ENCODE data around the gene INTS1. TPM values are rescaled to one million over a fixed set of nuclear protein-coding genes. Genes with fewer than 3 reads are reported as not detected.
A peak's percentile ranks its signal among the peaks of the same experiment; 100 is the strongest.

The INTS1 gene
- total and polyA plus RNA-seq, 3 experiments from 2014 or later, result 26.1 to 111 (median 96.6) TPM

GRCh38 chr7:1548438-1548831 is 44.2 kb upstream of the INTS1 start:
- POLR2A ChIA-PET, result no interaction called here
- no peak overlapping the region for H3K27ac ChIP-seq (ENCODE audit: low read depth, low read length)
- Mint-ChIP-seq H3K27ac (no peak overlapping the region), H3K4me3 (no peak overlapping the region), H3K27me3 (peaks cover 0 to 2% of the 10 kb centered on the region in 2 donors), H3K9me3 (no peaks in the 10 kb centered on the region), H3K4me1 (no peaks in the 10 kb centered on the region), H3K36me3 (peaks cover 0 to 4% (median 0%) of the 10 kb centered on the region in 3 donors)
- DNase-seq, result no peak
- no peaks in the 10 kb centered on the region for H3K9me3 ChIP-seq (ENCODE audit: low read length)
- H3K4me3 ChIP-seq (ENCODE audit: low read length), result no peak overlapping the region
- H3K27me3 ChIP-seq (ENCODE audit: insufficient read depth, low read length, poor library complexity, severe bottlenecking), result no peaks in the 10 kb centered on the region
- CTCF ChIA-PET, result interaction anchor here (1.9 kb wide), 1 partner anchor 14 kb away, joined by 5 read pairs; no protein-coding TSS in a partner anchor
- no peaks in the 10 kb centered on the region for H3K4me1 ChIP-seq (ENCODE audit: insufficient read depth, low read length)
- no peaks in the 10 kb centered on the region for H3K36me3 ChIP-seq (ENCODE audit: insufficient read depth, low read length)

- peaks cover 0 to 2% of the 10 kb centered on the region in 2 donors for H3K27me3 Mint-ChIP-seq
- POLR2A ChIA-PET, result no interaction called here
- Histone ChIP-seq H3K9me3 (ENCODE audit: low read length) (no peaks in the 10 kb centered on the region), H3K27me3 (ENCODE audit: insufficient read depth, low read length, poor library complexity, severe bottlenecking) (no peaks in the 10 kb centered on the region), H3K27ac (ENCODE audit: low read depth, low read length) (no peak overlapping the region), H3K36me3 (ENCODE audit: insufficient read depth, low read length) (no peaks in the 10 kb centered on the region), H3K4me1 (ENCODE audit: insufficient read depth, low read length) (no peaks in the 10 kb centered on the region), H3K4me3 (ENCODE audit: low read length) (no peak overlapping the region)
- no peak overlapping the region for H3K27ac Mint-ChIP-seq
- DNase-seq, result no peak
- no peaks in the 10 kb centered on the region for H3K4me1 Mint-ChIP-seq
- H3K36me3 Mint-ChIP-seq, result peaks cover 0 to 7% (median 0%) of the 10 kb centered on the region in 3 donors
- H3K9me3 Mint-ChIP-seq, result no peaks in the 10 kb centered on the region
- CTCF ChIA-PET, result interaction anchor here (1.9 kb wide), 1 partner anchor 15 kb away, joined by 5 read pairs; no protein-coding TSS in a partner anchor
- H3K4me3 Mint-ChIP-seq, result no peak overlapping the region
Observed at GRCh38 chr7:1547777-1548437, 43.7 kb upstream of the INTS1 start.

GRCh38 chr7:1546909-1547776 is 43.0 kb upstream of the INTS1 start:
- H3K4me1 ChIP-seq (ENCODE audit: insufficient read depth, low read length), result no peaks in the 10 kb centered on the region
- H3K27ac ChIP-seq (ENCODE audit: low read depth, low read length), result no peak overlapping the region
- H3K27me3 ChIP-seq (ENCODE audit: insufficient read depth, low read length, poor library complexity, severe bottlenecking), result no peaks in the 10 kb centered on the region
- no peaks in the 10 kb centered on the region for H3K36me3 ChIP-seq (ENCODE audit: insufficient read depth, low read length)
- no peaks in the 10 kb centered on the region for H3K4me1 Mint-ChIP-seq
- ChIA-PET POLR2A (no interaction called here), CTCF (no interaction called here)
- H3K4me3 Mint-ChIP-seq, result no peak overlapping the region
- H3K27ac Mint-ChIP-seq, result no peak overlapping the region
- H3K4me3 ChIP-seq (ENCODE audit: low read length), result no peak overlapping the region
- no peaks in the 10 kb centered on the region for H3K9me3 Mint-ChIP-seq
- H3K9me3 ChIP-seq (ENCODE audit: low read length), result no peaks in the 10 kb centered on the region
- no peak for DNase-seq
- peaks cover 0 to 15% (median 0%) of the 10 kb centered on the region in 3 donors for H3K36me3 Mint-ChIP-seq
- no peaks in the 10 kb centered on the region for H3K27me3 Mint-ChIP-seq

- no peak for DNase-seq
- CTCF ChIA-PET, result interaction anchor here (1.3 kb wide), 1 partner anchor 10 kb away, joined by 3 read pairs; the partner anchor contains the start of gene TMEM184A
Observed at GRCh38 chr7:1546274-1546908, 42.2 kb upstream of the INTS1 start.

GRCh38 chr7:1545417-1546246 is 41.4 kb upstream of the INTS1 start:
- Mint-ChIP-seq H3K36me3 (peaks cover 0 to 28% (median 0%) of the 10 kb centered on the region in 3 donors), H3K27ac (peak overlapping the region in 1 of 8 donors; percentile 38), H3K4me1 (no peaks in the 10 kb centered on the region), H3K9me3 (no peaks in the 10 kb centered on the region), H3K27me3 (no peaks in the 10 kb centered on the region), H3K4me3 (peak overlapping the region in 1 of 7 donors; percentile 74)
- DNase-seq, result no peak
- Histone ChIP-seq H3K9me3 (ENCODE audit: low read length) (no peaks in the 10 kb centered on the region), H3K27me3 (ENCODE audit: insufficient read depth, low read length, poor library complexity, severe bottlenecking) (no peaks in the 10 kb centered on the region), H3K27ac (ENCODE audit: low read depth, low read length) (no peak overlapping the region), H3K4me1 (ENCODE audit: insufficient read depth, low read length) (no peaks in the 10 kb centered on the region), H3K4me3 (ENCODE audit: low read length) (no peak overlapping the region), H3K36me3 (ENCODE audit: insufficient read depth, low read length) (no peaks in the 10 kb centered on the region)
- POLR2A ChIA-PET, result no interaction called here
- CTCF ChIA-PET, result interaction anchor here (0.8 to 1.3 kb wide), 2 partner anchors 11 kb away, joined by 3 read pairs; partner anchors contain the start of gene TMEM184A

More at GRCh38 chr7:1546274-1546908, 42.2 kb upstream of the INTS1 start:
- Mint-ChIP-seq H3K27me3 (no peaks in the 10 kb centered on the region), H3K9me3 (no peaks in the 10 kb centered on the region), H3K36me3 (peaks cover 0 to 21% (median 0%) of the 10 kb centered on the region in 3 donors), H3K4me3 (no peak overlapping the region), H3K4me1 (no peaks in the 10 kb centered on the region), H3K27ac (no peak overlapping the region)
- POLR2A ChIA-PET, result no interaction called here
- no peaks in the 10 kb centered on the region for H3K36me3 ChIP-seq (ENCODE audit: insufficient read depth, low read length)
- no peaks in the 10 kb centered on the region for H3K4me1 ChIP-seq (ENCODE audit: insufficient read depth, low read length)
- no peaks in the 10 kb centered on the region for H3K27me3 ChIP-seq (ENCODE audit: insufficient read depth, low read length, poor library complexity, severe bottlenecking)
- H3K27ac ChIP-seq (ENCODE audit: low read depth, low read length), result no peak overlapping the region
- no peak overlapping the region for H3K4me3 ChIP-seq (ENCODE audit: low read length)
- no peaks in the 10 kb centered on the region for H3K9me3 ChIP-seq (ENCODE audit: low read length)

- H3K4me1 Mint-ChIP-seq, result no peaks in the 10 kb centered on the region
- peaks cover 0 to 32% (median 0%) of the 10 kb centered on the region in 3 donors for H3K36me3 Mint-ChIP-seq
- Histone ChIP-seq H3K4me3 (ENCODE audit: low read length) (no peak overlapping the region), H3K27ac (ENCODE audit: low read depth, low read length) (no peak overlapping the region), H3K27me3 (ENCODE audit: insufficient read depth, low read length, poor library complexity, severe bottlenecking) (no peaks in the 10 kb centered on the region), H3K9me3 (ENCODE audit: low read length) (no peaks in the 10 kb centered on the region), H3K36me3 (ENCODE audit: insufficient read depth, low read length) (no peaks in the 10 kb centered on the region), H3K4me1 (ENCODE audit: insufficient read depth, low read length) (no peaks in the 10 kb centered on the region)
- H3K9me3 Mint-ChIP-seq, result no peaks in the 10 kb centered on the region
- peak overlapping the region in 2 of 8 donors; percentile 27 to 29 for H3K27ac Mint-ChIP-seq
- H3K4me3 Mint-ChIP-seq, result no peak overlapping the region
- no peak for DNase-seq
- H3K27me3 Mint-ChIP-seq, result no peaks in the 10 kb centered on the region
- ChIA-PET CTCF (interaction anchor here (0.8 to 1.3 kb wide), 2 partner anchors 10 to 12 kb away, joined by 3 read pairs; partner anchors contain the start of gene TMEM184A), POLR2A (no interaction called here)
Observed at GRCh38 chr7:1544896-1545416, 40.8 kb upstream of the INTS1 start.

GRCh38 chr7:1544178-1544895 is 40.1 kb upstream of the INTS1 start:
- Histone ChIP-seq H3K36me3 (ENCODE audit: insufficient read depth, low read length) (no peaks in the 10 kb centered on the region), H3K27me3 (ENCODE audit: insufficient read depth, low read length, poor library complexity, severe bottlenecking) (no peaks in the 10 kb centered on the region), H3K9me3 (ENCODE audit: low read length) (no peaks in the 10 kb centered on the region), H3K4me1 (ENCODE audit: insufficient read depth, low read length) (no peaks in the 10 kb centered on the region), H3K27ac (ENCODE audit: low read depth, low read length) (no peak overlapping the region), H3K4me3 (ENCODE audit: low read length) (no peak overlapping the region)
- ChIA-PET CTCF (no interaction called here), POLR2A (no interaction called here)
- no peaks in the 10 kb centered on the region for H3K9me3 Mint-ChIP-seq
- H3K4me3 Mint-ChIP-seq, result no peak overlapping the region
- no peaks in the 10 kb centered on the region for H3K27me3 Mint-ChIP-seq
- H3K36me3 Mint-ChIP-seq, result peaks cover 0 to 38% (median 0%) of the 10 kb centered on the region in 3 donors
- no peaks in the 10 kb centered on the region for H3K4me1 Mint-ChIP-seq
- DNase-seq, result no peak
- no peak overlapping the region for H3K27ac Mint-ChIP-seq
